IMR-90 (cell line): ENCODE data around the gene SNX5. TPM values are rescaled to one million over a fixed set of nuclear protein-coding genes. Genes with fewer than 3 reads are reported as not detected.

Experiments used
- ATAC-seq: fragments of 200-7000 bp; cut with Tn5 transposase; 2 replicates; pipeline ENCODE4 v1.9.1; 2020; ENCODE audit warnings: low read depth, mild to moderate bottlenecking, moderate library complexity
- BruUV-seq: library from RNA; stranded (reverse); fragments of 400-500 nt; replicated peaks from 2 replicates; lab custom pipeline; 2021; lab: Mats Ljungman, UMichigan
- CTCF ChIA-PET: fragments of 300-600 bp; formaldehyde crosslinking; extraction: SDS; loops from one replicate; lab custom pipeline; 2021; ENCODE audit warnings: antibody characterized with exemption; lab: Yijun Ruan, JAX
- POLR2A ChIA-PET: fragments of 300-600 bp; sonication (Branson Sonifier 250); formaldehyde crosslinking; loops from one replicate; lab custom pipeline; 2022; ENCODE audit warnings: antibody characterized with exemption; ENCODE audit not compliant: unreplicated experiment; lab: Charles Lee
- DNase-seq: peaks from one replicate; pipeline ENCODE4 v3.0.0; 2013
- H2AFZ ChIP-seq: replicated peaks from 2 replicates; pipeline ENCODE3; 2013; ENCODE audit warnings: low read length, mild to moderate bottlenecking; ENCODE audit not compliant: poor library complexity
- H2AK5ac ChIP-seq: 2 replicates; pipeline ENCODE4 v1.6.1; 2013; ENCODE audit warnings: low read depth, low read length, inconsistent platforms
- H2AK9ac ChIP-seq: replicated peaks from 2 replicates; pipeline ENCODE3; 2013; ENCODE audit warnings: mild to moderate bottlenecking, low read depth, low read length, moderate library complexity; ENCODE audit not compliant: poor library complexity
- H2BK120ac ChIP-seq: 2 replicates; pipeline ENCODE4 v1.6.1; 2013; ENCODE audit warnings: low read depth, low read length, inconsistent platforms
- H2BK15ac ChIP-seq: 3 replicates; pipeline ENCODE4 v1.6.1; 2013; ENCODE audit warnings: low read depth, low read length, inconsistent platforms
- H2BK20ac ChIP-seq: 2 replicates; pipeline ENCODE4 v1.6.1; 2013; ENCODE audit warnings: low read depth, mild to moderate bottlenecking, inconsistent platforms, low read length, moderate library complexity
- H2BK5ac ChIP-seq: 2 replicates; pipeline ENCODE4 v1.6.1; 2013; ENCODE audit warnings: mild to moderate bottlenecking, low read depth, low read length, inconsistent platforms; ENCODE audit not compliant: poor library complexity, severe bottlenecking
- H3K14ac ChIP-seq: replicated peaks from 2 replicates; pipeline ENCODE4 v1.6.1; 2013; ENCODE audit warnings: low read depth, low read length, inconsistent platforms
- H3K18ac ChIP-seq: 2 replicates; pipeline ENCODE4 v1.6.1; 2013; ENCODE audit warnings: low read depth, low read length, control low read depth
- H3K23ac ChIP-seq: 2 replicates; pipeline ENCODE4 v1.6.1; 2013; ENCODE audit warnings: low read depth, low read length, inconsistent platforms
- H3K27ac ChIP-seq: 2 replicates; pipeline ENCODE4 v1.5.1; 2013; ENCODE audit warnings: mild to moderate bottlenecking, control low read depth, low read length; ENCODE audit not compliant: insufficient read depth
- H3K27me3 ChIP-seq: 2 replicates; pipeline ENCODE4 v1.6.1; 2013; ENCODE audit warnings: low read length; ENCODE audit not compliant: control insufficient read depth, insufficient read depth
- H3K36me3 ChIP-seq: 2 replicates; pipeline ENCODE4 v1.6.1; 2013; ENCODE audit warnings: low read length, mixed read lengths; ENCODE audit not compliant: control insufficient read depth, insufficient read depth
- H3K4ac ChIP-seq: 2 replicates; pipeline ENCODE4 v1.6.1; 2013; ENCODE audit warnings: low read depth, low read length, inconsistent platforms
- H3K4me1 ChIP-seq: 2 replicates; pipeline ENCODE4 v1.6.1; 2013; ENCODE audit warnings: low read length, mixed read lengths; ENCODE audit not compliant: control insufficient read depth, insufficient read depth
- H3K4me2 ChIP-seq: 2 replicates; pipeline ENCODE4 v1.6.1; 2013; ENCODE audit warnings: low read depth, mild to moderate bottlenecking, control low read depth, low read length, moderate library complexity
- H3K4me3 ChIP-seq: 2 replicates; pipeline ENCODE4 v1.5.1; 2013; ENCODE audit warnings: low read depth, mild to moderate bottlenecking, control low read depth, low read length, moderate library complexity; ENCODE audit not compliant: insufficient read depth
- H3K56ac ChIP-seq: 2 replicates; pipeline ENCODE4 v1.6.1; 2013; ENCODE audit warnings: low read length, inconsistent platforms; ENCODE audit not compliant: insufficient read depth; ENCODE audit errors: extremely low read depth
- H3K79me1 ChIP-seq, 2 experiments: 2 replicates each; pipeline ENCODE4 v1.6.1; 2013; ENCODE audit warnings: low read length in 2 of 2, inconsistent platforms in 1 of 2, low read depth in 1 of 2
- H3K9ac ChIP-seq: 2 replicates; pipeline ENCODE4 v1.6.1; 2013; ENCODE audit warnings: low read depth, low read length, control low read depth
- H3K9me1 ChIP-seq: 2 replicates; pipeline ENCODE4 v1.6.1; 2013; ENCODE audit warnings: low read length, inconsistent platforms; ENCODE audit not compliant: insufficient read depth
- H3K9me3 ChIP-seq: 2 replicates; pipeline ENCODE4 v1.6.1; 2013; ENCODE audit warnings: low read length; ENCODE audit not compliant: control insufficient read depth, insufficient read depth
- H4K20me1 ChIP-seq: 2 replicates; pipeline ENCODE4 v1.6.1; 2013; ENCODE audit warnings: low read length, inconsistent platforms; ENCODE audit not compliant: insufficient read depth
- H4K5ac ChIP-seq: 2 replicates; pipeline ENCODE4 v1.6.1; 2013; ENCODE audit warnings: mild to moderate bottlenecking, low read depth, low read length, control low read depth
- H4K8ac ChIP-seq, 2 experiments: 2 replicates each; pipeline ENCODE4 v1.6.1; 2013; ENCODE audit warnings: low read depth in 2 of 2, low read length in 2 of 2, control low read depth in 1 of 2, inconsistent platforms in 1 of 2
- H4K91ac ChIP-seq: 2 replicates; pipeline ENCODE4 v1.6.1; 2013; ENCODE audit warnings: low read depth, low read length, inconsistent platforms; ENCODE audit not compliant: insufficient read depth
- BHLHE40 ChIP-seq: fragments of 150-350 bp; IDR thresholded peaks from 2 replicates; pipeline ENCODE4 v1.6.1; 2016; ENCODE audit warnings: mild to moderate bottlenecking, low read depth, low read length
- CEBPB ChIP-seq: IDR thresholded peaks from 2 replicates; pipeline ENCODE4 v1.6.1; 2012; ENCODE audit warnings: low read depth, low read length, improper control_type of control experiment
- CHD1 ChIP-seq: IDR thresholded peaks from 2 replicates; pipeline ENCODE4 v1.6.1; 2012; ENCODE audit warnings: low read depth, low read length, improper control_type of control experiment
- FOS ChIP-seq: fragments of 150-350 bp; IDR thresholded peaks from 2 replicates; pipeline ENCODE4 v1.6.1; 2016; ENCODE audit warnings: low read depth, low read length
- MAFK ChIP-seq: IDR thresholded peaks from 2 replicates; pipeline ENCODE4 v1.6.1; 2012; ENCODE audit warnings: low read depth, low read length, improper control_type of control experiment
- MAZ ChIP-seq: IDR thresholded peaks from 2 replicates; pipeline ENCODE4 v1.6.1; 2012; ENCODE audit warnings: low read depth, mild to moderate bottlenecking, low read length, improper control_type of control experiment, moderate library complexity, borderline replicate concordance
- MXI1 ChIP-seq: IDR thresholded peaks from 2 replicates; pipeline ENCODE4 v1.6.1; 2012; ENCODE audit warnings: low read depth, mild to moderate bottlenecking, low read length, moderate library complexity, borderline replicate concordance
- NFE2L2 ChIP-seq: fragments of 150-350 bp; IDR thresholded peaks from 2 replicates; pipeline ENCODE4 v1.6.1; 2016; ENCODE audit warnings: low read depth, mild to moderate bottlenecking, low read length
- POLR2A ChIP-seq: IDR thresholded peaks from 2 replicates; pipeline ENCODE4 v1.6.1; 2012; ENCODE audit warnings: mild to moderate bottlenecking, low read depth, low read length
- RAD21 ChIP-seq: IDR thresholded peaks from 2 replicates; pipeline ENCODE4 v1.6.1; 2012; ENCODE audit warnings: low read length, improper control_type of control experiment
- RCOR1 ChIP-seq: IDR thresholded peaks from 2 replicates; pipeline ENCODE4 v1.6.1; 2012; ENCODE audit warnings: mild to moderate bottlenecking, low read length, improper control_type of control experiment; ENCODE audit not compliant: insufficient replicate concordance
- RFX5 ChIP-seq: IDR thresholded peaks from 2 replicates; pipeline ENCODE4 v1.8.0; 2012; ENCODE audit warnings: low read depth, mild to moderate bottlenecking, low read length, moderate library complexity
- SMC3 ChIP-seq: fragments of 150-350 bp; IDR thresholded peaks from 2 replicates; pipeline ENCODE4 v1.6.1; 2016; ENCODE audit warnings: low read depth, mild to moderate bottlenecking, antibody characterized with exemption, low read length, moderate library complexity
- USF2 ChIP-seq: fragments of 150-350 bp; IDR thresholded peaks from 2 replicates; pipeline ENCODE4 v1.6.1; 2017; ENCODE audit warnings: mild to moderate bottlenecking, antibody characterized with exemption, low read length, low read depth
- WGBS, 2 experiments: methylation state at CpG; one replicate each; pipeline versions ENCODE4 v1.1.5 to v1.1.7; 2013; ENCODE audit warnings: missing lambda C conversion rate in 2 of 2; ENCODE audit not compliant: insufficient read length in 1 of 2; ENCODE audit errors: extremely low coverage in 2 of 2; 5-methylcytosine and 5-hydroxymethylcytosine counted together
- dilution Hi-C: fragments of 300-500 bp; cut with HindIII; formaldehyde crosslinking; loops from one replicate; pipeline ENCODE4 v1.14.3; 2018; ENCODE audit warnings: low sequenced_read_pairs; ENCODE audit not compliant: unreplicated experiment
- in situ Hi-C: fragments of 300-500 bp; cut with MboI; formaldehyde crosslinking; loops from 3 replicates; pipeline ENCODE4 v1.14.3; 2019; ENCODE audit warnings: low sequenced_read_pairs, inconsistent platforms, mixed read lengths
- intact Hi-C: fragments of 100-400 bp; cut with micrococcal nuclease; formaldehyde crosslinking; loops from 2 replicates; pipeline ENCODE4 v1.10.0; 2022
- polyA plus RNA-seq, 3 experiments: library from polyadenylated mRNA; depleted of rRNA; stranded (reverse); fragments of >200 nt; gene quantifications; 2 replicates each; pipeline ENCODE4 v1.2.3, GENCODE V29; 2012; ENCODE audit warnings: low replicate concordance in 1 of 3
- total RNA-seq: library from RNA; depleted of rRNA; stranded (reverse); fragments of >200 nt; gene quantifications from 2 replicates; pipeline ENCODE4 v1.2.3, GENCODE V29; 2012
- TF ChIP-seq, protein P1 (sequence below): fragments of 150-350 bp; IDR thresholded peaks from 2 replicates; pipeline ENCODE4 v1.6.1; 2016; ENCODE audit warnings: low read depth, mild to moderate bottlenecking, low read length, moderate library complexity, borderline replicate concordance
- TF ChIP-seq, protein P2 (sequence below): conservative IDR thresholded peaks from 2 replicates; pipeline ENCODE4 v1.5.1; 2012; ENCODE audit warnings: mild to moderate bottlenecking, low read depth, low read length, improper control_type of control experiment

Gene SNX5
- total and polyA plus RNA-seq, 2 of the 4 experiments (the other 2 are of a cell fraction): 65.4 to 92.8 TPM

GRCh38 chr20:17976305-17976704, 7.7 kb upstream of the SNX5 start:
- no peak overlapping the region for H2BK120ac ChIP-seq
- in situ Hi-C loops: no loop called here
- WGBS, 2 experiments: 100% methylated on average over 2 of the region's 6 CpGs; no CpG with 5 or more reads in 1 of the 2 experiments

More at GRCh38 chr20:17976305-17976704, 7.7 kb upstream of the SNX5 start:
- ChIA-PET POLR2A (no interaction called here), CTCF (no interaction called here)
- no peak overlapping the region for H2BK15ac ChIP-seq
- ATAC-seq (no peak), DNase-seq (no peak)
- no peak overlapping the region for H3K27ac ChIP-seq
- no peak overlapping the region for H3K56ac ChIP-seq
- TF ChIP-seq, protein P1, sequence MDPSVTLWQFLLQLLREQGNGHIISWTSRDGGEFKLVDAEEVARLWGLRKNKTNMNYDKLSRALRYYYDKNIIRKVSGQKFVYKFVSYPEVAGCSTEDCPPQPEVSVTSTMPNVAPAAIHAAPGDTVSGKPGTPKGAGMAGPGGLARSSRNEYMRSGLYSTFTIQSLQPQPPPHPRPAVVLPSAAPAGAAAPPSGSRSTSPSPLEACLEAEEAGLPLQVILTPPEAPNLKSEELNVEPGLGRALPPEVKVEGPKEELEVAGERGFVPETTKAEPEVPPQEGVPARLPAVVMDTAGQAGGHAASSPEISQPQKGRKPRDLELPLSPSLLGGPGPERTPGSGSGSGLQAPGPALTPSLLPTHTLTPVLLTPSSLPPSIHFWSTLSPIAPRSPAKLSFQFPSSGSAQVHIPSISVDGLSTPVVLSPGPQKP: no peak
- TF ChIP-seq CEBPB (no peak), RFX5 (no peak), FOS (no peak), MXI1 (no peak), RCOR1 (no peak), NFE2L2 (no peak), POLR2A (no peak), CHD1 (no peak), MAFK (no peak), MAZ (no peak), BHLHE40 (no peak), RAD21 (no peak), USF2 (no peak), SMC3 (no peak)
- TF ChIP-seq, protein P2, sequence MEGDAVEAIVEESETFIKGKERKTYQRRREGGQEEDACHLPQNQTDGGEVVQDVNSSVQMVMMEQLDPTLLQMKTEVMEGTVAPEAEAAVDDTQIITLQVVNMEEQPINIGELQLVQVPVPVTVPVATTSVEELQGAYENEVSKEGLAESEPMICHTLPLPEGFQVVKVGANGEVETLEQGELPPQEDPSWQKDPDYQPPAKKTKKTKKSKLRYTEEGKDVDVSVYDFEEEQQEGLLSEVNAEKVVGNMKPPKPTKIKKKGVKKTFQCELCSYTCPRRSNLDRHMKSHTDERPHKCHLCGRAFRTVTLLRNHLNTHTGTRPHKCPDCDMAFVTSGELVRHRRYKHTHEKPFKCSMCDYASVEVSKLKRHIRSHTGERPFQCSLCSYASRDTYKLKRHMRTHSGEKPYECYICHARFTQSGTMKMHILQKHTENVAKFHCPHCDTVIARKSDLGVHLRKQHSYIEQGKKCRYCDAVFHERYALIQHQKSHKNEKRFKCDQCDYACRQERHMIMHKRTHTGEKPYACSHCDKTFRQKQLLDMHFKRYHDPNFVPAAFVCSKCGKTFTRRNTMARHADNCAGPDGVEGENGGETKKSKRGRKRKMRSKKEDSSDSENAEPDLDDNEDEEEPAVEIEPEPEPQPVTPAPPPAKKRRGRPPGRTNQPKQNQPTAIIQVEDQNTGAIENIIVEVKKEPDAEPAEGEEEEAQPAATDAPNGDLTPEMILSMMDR: no peak
- no peak overlapping the region for H2AK9ac ChIP-seq
- H4K5ac ChIP-seq: no peak overlapping the region
- H3K4me1 ChIP-seq: peaks cover 5% of the 10 kb centered on the region
- intact Hi-C loops (no loop called here), dilution Hi-C loops (no loop called here)
- no peak overlapping the region for H2BK20ac ChIP-seq
- H4K91ac ChIP-seq: no peak overlapping the region
- no peaks in the 10 kb centered on the region for H3K9me3 ChIP-seq
- no peak overlapping the region for H2BK5ac ChIP-seq
- H4K8ac ChIP-seq: no peak overlapping the region
- H3K9ac ChIP-seq: no peak overlapping the region
- H2AK5ac ChIP-seq: no peak overlapping the region
- H3K9me1 ChIP-seq: no peaks in the 10 kb centered on the region
- no peak overlapping the region for H3K4ac ChIP-seq
- H3K4me2 ChIP-seq: no peak overlapping the region
- no peak overlapping the region for H3K18ac ChIP-seq
- H3K36me3 ChIP-seq: peaks cover 9% of the 10 kb centered on the region
- H3K4me3 ChIP-seq: no peak overlapping the region
- H3K79me1 ChIP-seq: peaks cover 20 to 33% of the 10 kb centered on the region in 2 experiments
- no peaks in the 10 kb centered on the region for H4K20me1 ChIP-seq
- H3K14ac ChIP-seq: no peak overlapping the region
- no TSS peak for BruUV-seq
- no peak overlapping the region for H2AFZ ChIP-seq
- no peaks in the 10 kb centered on the region for H3K27me3 ChIP-seq
- no peak overlapping the region for H3K23ac ChIP-seq
